Measurements from ENCODE around the gene MRPS16. TPM values are rescaled to one million over a fixed set of nuclear protein-coding genes. Genes with fewer than 3 reads are reported as not detected.
"Not testable (repeated sequence)": the region's sequence is repeated elsewhere in the genome, so short reads cannot be mapped to it uniquely, and the experiment has no call there.

MRPS16 gene
- total RNA-seq, 1 donor from 2014 or later: 57.4 TPM

DNA sequence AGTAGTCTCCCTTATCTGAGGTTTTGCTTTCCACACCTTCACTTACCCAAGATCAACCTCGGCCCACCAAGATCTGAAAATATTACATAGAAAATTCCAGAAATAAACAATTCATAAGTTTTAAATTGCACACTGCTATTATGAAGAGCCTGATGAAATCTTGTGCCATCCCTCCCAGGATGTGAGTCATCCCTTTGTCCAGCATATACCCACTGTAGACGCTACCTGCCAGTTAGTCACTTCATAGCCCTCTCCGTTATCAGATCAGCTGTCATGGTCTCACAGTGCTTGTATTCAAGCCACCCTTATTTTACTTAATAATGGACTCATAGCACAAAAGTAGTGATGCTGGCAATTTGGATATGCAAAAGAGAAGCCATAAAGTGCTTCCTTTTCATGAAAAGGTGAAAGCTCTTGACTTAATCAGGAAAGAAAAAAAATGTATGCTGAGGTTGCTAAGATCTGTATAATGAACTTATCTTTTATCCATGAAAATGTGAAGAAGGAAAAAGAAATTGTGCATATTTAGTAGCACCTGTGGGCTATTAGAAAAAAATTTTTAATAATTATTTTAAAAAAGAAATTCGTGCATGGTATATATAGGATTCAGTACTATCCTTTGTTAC lies 9.8 kb upstream of the MRPS16 start:
- Histone ChIP-seq H3K9me3 (ENCODE audit: control insufficient read depth in 3 of 3, low read length in 3 of 3) (no peaks in the 10 kb centered on the region), H3K9ac (ENCODE audit: low read depth in 1 of 3, low read length in 3 of 3) (no peak overlapping the region), H3K4me1 (ENCODE audit: control insufficient read depth in 3 of 3, insufficient read depth in 3 of 3, low read length in 3 of 3) (no peaks in the 10 kb centered on the region), H3K27me3 (ENCODE audit: control insufficient read depth in 3 of 3, insufficient read depth in 3 of 3, low read length in 3 of 3) (no peaks in the 10 kb centered on the region), H3K36me3 (ENCODE audit: control insufficient read depth in 3 of 3, insufficient read depth in 3 of 3, low read length in 3 of 3) (no peaks in the 10 kb centered on the region), H3K27ac (ENCODE audit: low read depth, low read length) (no peak overlapping the region), H3K4me3 (ENCODE audit: low read length in 3 of 3) (no peak overlapping the region)

DNA sequence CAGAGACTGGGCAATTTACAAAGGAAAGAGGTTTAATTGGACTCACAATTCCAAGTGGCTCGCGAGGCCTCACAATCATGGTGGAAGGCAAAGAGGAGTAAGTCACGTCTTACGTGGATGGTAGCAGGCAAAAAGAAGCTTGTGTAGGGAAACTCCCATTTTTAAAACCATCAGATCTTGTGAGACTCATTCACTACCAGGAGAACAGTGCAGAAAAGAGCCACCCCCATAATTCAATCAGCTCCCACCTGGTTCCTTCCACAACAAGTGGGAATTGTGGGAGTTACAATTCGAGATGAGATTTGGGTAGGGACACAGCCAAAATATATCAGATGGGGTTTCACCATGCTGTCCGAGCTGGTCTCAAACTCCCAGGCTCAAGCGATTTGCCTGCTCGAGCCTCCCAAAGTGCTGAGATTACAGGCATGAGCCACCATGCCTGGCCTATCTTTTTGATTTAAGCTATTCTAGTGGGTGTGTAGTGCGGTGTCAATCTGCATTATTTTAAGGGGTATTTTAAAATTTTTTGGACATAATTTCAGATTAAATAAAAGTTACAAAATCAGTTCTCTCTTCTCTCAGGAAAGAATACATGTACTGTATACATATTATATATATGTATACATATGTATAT lies 9.0 kb upstream of the MRPS16 start:
- H3K9ac ChIP-seq (ENCODE audit: low read depth in 1 of 3, low read length in 3 of 3): no peak overlapping the region
- H3K27me3 ChIP-seq (ENCODE audit: control insufficient read depth in 3 of 3, insufficient read depth in 3 of 3, low read length in 3 of 3): no peaks in the 10 kb centered on the region
- no peak overlapping the region for H3K4me3 ChIP-seq (ENCODE audit: low read length in 3 of 3)
- H3K36me3 ChIP-seq (ENCODE audit: control insufficient read depth in 3 of 3, insufficient read depth in 3 of 3, low read length in 3 of 3): no peaks in the 10 kb centered on the region
- no peaks in the 10 kb centered on the region for H3K4me1 ChIP-seq (ENCODE audit: control insufficient read depth in 3 of 3, insufficient read depth in 3 of 3, low read length in 3 of 3)
- no peaks in the 10 kb centered on the region for H3K9me3 ChIP-seq (ENCODE audit: control insufficient read depth in 3 of 3, low read length in 3 of 3)
- no peak overlapping the region for H3K27ac ChIP-seq (ENCODE audit: low read depth, low read length)

DNA sequence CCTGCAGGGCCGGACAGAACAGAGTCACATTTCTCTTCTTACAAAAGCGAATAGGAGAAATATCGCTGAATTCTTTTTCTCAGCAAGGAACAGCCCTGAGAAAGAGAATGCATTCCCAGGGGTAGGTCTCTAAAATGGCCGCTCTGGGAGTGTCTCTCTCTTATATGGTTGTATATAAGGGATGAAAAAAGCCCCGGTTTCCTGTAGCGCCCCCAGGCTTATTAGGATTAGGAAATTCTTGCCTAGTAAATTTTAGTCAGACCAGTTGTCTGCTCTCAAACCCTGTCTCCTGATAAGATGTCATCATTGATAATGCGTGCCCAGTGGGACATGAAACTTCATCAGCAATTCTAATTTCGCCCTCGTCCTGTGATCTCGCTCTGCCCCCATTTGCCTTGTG lies 6.2 kb upstream of the MRPS16 start:
- H3K9ac ChIP-seq (ENCODE audit: low read depth in 1 of 3, low read length in 3 of 3); H3K4me3 ChIP-seq (ENCODE audit: low read length in 3 of 3); H3K27ac ChIP-seq (ENCODE audit: low read depth, low read length); H3K4me1 ChIP-seq (ENCODE audit: control insufficient read depth in 3 of 3, insufficient read depth in 3 of 3, low read length in 3 of 3); H3K27me3 ChIP-seq (ENCODE audit: control insufficient read depth in 3 of 3, insufficient read depth in 3 of 3, low read length in 3 of 3); H3K9me3 ChIP-seq (ENCODE audit: control insufficient read depth in 3 of 3, low read length in 3 of 3); H3K36me3 ChIP-seq (ENCODE audit: control insufficient read depth in 3 of 3, insufficient read depth in 3 of 3, low read length in 3 of 3): not testable (repeated sequence)

GRCh38 chr10:73253225-73253555 lies 746 bp upstream of the MRPS16 start:
- no peaks in the 10 kb centered on the region for H3K27me3 ChIP-seq (ENCODE audit: control insufficient read depth in 3 of 3, insufficient read depth in 3 of 3, low read length in 3 of 3)
- peak overlapping the region; percentile 88 to 99 (median 98) for H3K9ac ChIP-seq (ENCODE audit: low read depth in 1 of 3, low read length in 3 of 3)
- peak overlapping the region; percentile 98 to 100 (median 100) for H3K4me3 ChIP-seq (ENCODE audit: low read length in 3 of 3)
- H3K27ac ChIP-seq (ENCODE audit: low read depth, low read length): peak overlapping the region; percentile 95
- H3K4me1 ChIP-seq (ENCODE audit: control insufficient read depth in 3 of 3, insufficient read depth in 3 of 3, low read length in 3 of 3): peaks cover 17 to 36% (median 27%) of the 10 kb centered on the region in 3 donors
- no peaks in the 10 kb centered on the region for H3K9me3 ChIP-seq (ENCODE audit: control insufficient read depth in 3 of 3, low read length in 3 of 3)
- peaks cover 3 to 20% (median 15%) of the 10 kb centered on the region in 3 donors for H3K36me3 ChIP-seq (ENCODE audit: control insufficient read depth in 3 of 3, insufficient read depth in 3 of 3, low read length in 3 of 3)

GRCh38 chr10:73251683-73252444 lies 580 bp downstream of the MRPS16 start:
- H3K36me3 ChIP-seq (ENCODE audit: control insufficient read depth in 3 of 3, insufficient read depth in 3 of 3, low read length in 3 of 3): peaks cover 3 to 20% (median 15%) of the 10 kb centered on the region in 3 donors
- no peaks in the 10 kb centered on the region for H3K27me3 ChIP-seq (ENCODE audit: control insufficient read depth in 3 of 3, insufficient read depth in 3 of 3, low read length in 3 of 3)
- H3K27ac ChIP-seq (ENCODE audit: low read depth, low read length): peak overlapping the region; percentile 95
- peaks cover 24 to 46% (median 33%) of the 10 kb centered on the region in 3 donors for H3K4me1 ChIP-seq (ENCODE audit: control insufficient read depth in 3 of 3, insufficient read depth in 3 of 3, low read length in 3 of 3)
- peak overlapping the region; percentile 98 to 100 (median 100) for H3K4me3 ChIP-seq (ENCODE audit: low read length in 3 of 3)
- no peaks in the 10 kb centered on the region for H3K9me3 ChIP-seq (ENCODE audit: control insufficient read depth in 3 of 3, low read length in 3 of 3)
- H3K9ac ChIP-seq (ENCODE audit: low read depth in 1 of 3, low read length in 3 of 3): peak overlapping the region; percentile 88 to 99 (median 98)

DNA sequence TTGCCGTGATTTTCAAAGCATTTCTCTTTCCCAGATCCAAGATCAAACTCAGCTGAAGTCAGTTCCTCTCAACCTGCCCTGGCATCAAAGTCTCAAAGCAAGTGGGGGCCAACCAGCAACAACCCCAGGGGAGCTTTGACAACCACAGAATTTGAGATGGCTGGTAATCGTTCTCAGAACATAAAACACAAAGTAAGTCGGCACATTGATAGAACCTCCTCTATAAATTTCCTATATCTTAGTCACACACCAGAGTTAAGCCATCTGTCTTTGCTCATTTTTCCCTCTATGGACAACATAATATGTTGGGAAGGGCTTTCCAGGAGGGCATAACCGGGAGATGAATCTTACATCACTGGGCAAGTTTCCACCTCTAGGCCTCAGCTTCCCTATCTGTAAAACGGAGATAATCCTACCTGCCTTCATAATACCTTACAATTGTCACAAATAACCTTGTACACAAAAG lies 4.2 kb downstream of the MRPS16 start:
- Histone ChIP-seq H3K4me3 (ENCODE audit: low read length in 3 of 3) (no peak overlapping the region), H3K27me3 (ENCODE audit: control insufficient read depth in 3 of 3, insufficient read depth in 3 of 3, low read length in 3 of 3) (no peaks in the 10 kb centered on the region), H3K9me3 (ENCODE audit: control insufficient read depth in 3 of 3, low read length in 3 of 3) (no peaks in the 10 kb centered on the region), H3K27ac (ENCODE audit: low read depth, low read length) (no peak overlapping the region), H3K4me1 (ENCODE audit: control insufficient read depth in 3 of 3, insufficient read depth in 3 of 3, low read length in 3 of 3) (peaks cover 25 to 54% (median 38%) of the 10 kb centered on the region in 3 donors), H3K36me3 (ENCODE audit: control insufficient read depth in 3 of 3, insufficient read depth in 3 of 3, low read length in 3 of 3) (peaks cover 7 to 32% (median 26%) of the 10 kb centered on the region in 3 donors), H3K9ac (ENCODE audit: low read depth in 1 of 3, low read length in 3 of 3) (no peak overlapping the region)

DNA sequence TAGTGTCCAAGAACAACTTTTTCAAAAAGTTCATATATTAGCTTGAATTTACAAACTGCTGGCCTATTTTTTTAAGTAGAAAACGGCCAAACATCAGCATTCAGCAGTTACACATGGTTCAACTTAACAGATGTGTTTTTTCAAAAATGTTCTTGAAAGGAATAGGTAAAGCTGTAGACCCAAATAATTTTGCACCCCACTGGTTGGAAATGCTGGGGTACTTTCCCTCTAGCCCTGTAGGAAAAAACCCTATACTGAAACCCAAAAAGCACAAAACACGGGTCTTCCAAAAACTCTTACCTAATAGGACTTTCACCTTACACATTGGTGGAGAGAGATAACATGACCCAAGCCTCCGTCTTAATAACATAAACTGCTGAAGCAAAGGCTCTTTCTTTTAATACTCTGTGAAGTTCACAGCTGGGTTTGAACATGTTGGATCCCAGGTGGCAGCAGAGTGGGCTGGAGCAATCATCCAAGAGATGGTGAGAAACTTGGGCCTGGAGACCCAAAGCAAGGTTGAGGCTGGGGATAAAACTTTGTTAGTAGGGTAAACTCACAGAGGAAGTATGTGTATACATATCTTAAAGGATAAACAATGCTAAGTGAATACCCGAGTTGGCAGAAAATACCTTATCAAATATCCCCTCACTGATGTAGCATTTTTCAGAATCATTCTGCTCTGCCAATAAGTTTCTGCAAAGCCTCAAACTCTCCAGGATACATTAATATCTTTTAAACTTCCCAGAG lies 4.8 kb downstream of the MRPS16 start:
- Histone ChIP-seq H3K4me1 (ENCODE audit: control insufficient read depth in 3 of 3, insufficient read depth in 3 of 3, low read length in 3 of 3) (peaks cover 22 to 49% (median 32%) of the 10 kb centered on the region in 3 donors), H3K4me3 (ENCODE audit: low read length in 3 of 3) (peak overlapping the region; percentile 86 to 94 (median 86)), H3K9me3 (ENCODE audit: control insufficient read depth in 3 of 3, low read length in 3 of 3) (no peaks in the 10 kb centered on the region), H3K27ac (ENCODE audit: low read depth, low read length) (peak overlapping the region; percentile 85), H3K9ac (ENCODE audit: low read depth in 1 of 3, low read length in 3 of 3) (peak overlapping the region; percentile 71 to 86 (median 86)), H3K36me3 (ENCODE audit: control insufficient read depth in 3 of 3, insufficient read depth in 3 of 3, low read length in 3 of 3) (peaks cover 7 to 37% (median 32%) of the 10 kb centered on the region in 3 donors), H3K27me3 (ENCODE audit: control insufficient read depth in 3 of 3, insufficient read depth in 3 of 3, low read length in 3 of 3) (no peaks in the 10 kb centered on the region)

DNA sequence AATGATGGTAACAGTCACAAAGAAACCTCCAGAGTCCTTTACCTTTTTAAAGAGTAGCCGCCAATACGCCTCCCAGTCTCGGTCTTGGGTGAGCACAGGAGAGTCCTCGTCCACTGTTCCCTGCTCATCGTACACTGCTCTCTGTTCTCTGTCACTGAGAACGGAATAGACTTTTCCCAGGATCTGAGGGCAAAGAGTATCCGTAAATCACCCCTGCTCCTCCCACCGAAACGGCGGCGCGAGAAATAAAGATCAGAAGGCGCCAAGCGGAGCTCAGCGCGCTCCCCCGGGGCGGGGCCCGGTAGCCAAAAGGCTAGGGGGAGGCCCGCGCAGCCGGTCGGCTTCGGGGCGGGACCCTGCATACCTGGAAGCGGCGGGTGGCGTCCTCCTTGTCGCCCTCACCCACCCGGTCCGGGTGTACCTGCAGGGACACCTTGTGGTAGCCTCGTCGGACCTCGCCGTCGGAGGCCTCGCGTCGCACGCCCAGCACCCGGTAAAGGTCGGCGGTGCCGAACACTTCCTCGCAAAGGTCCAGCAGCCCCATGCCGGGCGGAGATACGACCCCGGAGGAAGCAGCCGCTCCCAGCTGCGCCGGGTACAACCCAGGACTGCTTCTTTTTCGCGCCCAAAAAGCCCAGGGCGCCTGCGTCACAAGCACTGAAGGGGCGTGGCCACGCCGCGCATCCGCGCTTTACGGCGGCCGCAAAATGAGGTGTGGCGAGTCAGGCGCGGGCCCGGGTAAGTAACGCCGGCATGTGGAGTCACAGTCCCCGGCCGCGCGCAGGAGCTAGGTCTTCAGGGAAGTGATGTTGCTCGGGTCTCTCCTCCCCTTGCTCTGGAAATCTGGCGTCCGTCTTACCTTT lies 5.6 kb downstream of the MRPS16 start, which contains the start of gene DNAJC9:
Gene DNAJC9 (minus strand): TSS at position 610 of the 863 bp plus-strand sequence. CDS start 66 bp downstream, at position 544.
- Histone ChIP-seq H3K9me3 (ENCODE audit: control insufficient read depth in 3 of 3, low read length in 3 of 3) (no peaks in the 10 kb centered on the region), H3K4me1 (ENCODE audit: control insufficient read depth in 3 of 3, insufficient read depth in 3 of 3, low read length in 3 of 3) (peaks cover 20 to 42% (median 30%) of the 10 kb centered on the region in 3 donors), H3K4me3 (ENCODE audit: low read length in 3 of 3) (peak within 1 kb of the TSS; percentile 86 to 94 (median 86)), H3K27me3 (ENCODE audit: control insufficient read depth in 3 of 3, insufficient read depth in 3 of 3, low read length in 3 of 3) (no peaks in the 10 kb centered on the region), H3K9ac (ENCODE audit: low read depth in 1 of 3, low read length in 3 of 3) (peak within 1 kb of the TSS; percentile 73 to 86 (median 86)), H3K27ac (ENCODE audit: low read depth, low read length) (peak within 1 kb of the TSS; percentile 85), H3K36me3 (ENCODE audit: control insufficient read depth in 3 of 3, insufficient read depth in 3 of 3, low read length in 3 of 3) (peaks cover 6 to 42% (median 38%) of the 10 kb centered on the region in 3 donors)

GRCh38 chr10:73246322-73246645 lies 6.2 kb downstream of the MRPS16 start:
- Histone ChIP-seq H3K4me3 (ENCODE audit: low read length in 3 of 3) (peak overlapping the region; percentile 86 to 94 (median 86)), H3K9me3 (ENCODE audit: control insufficient read depth in 3 of 3, low read length in 3 of 3) (no peaks in the 10 kb centered on the region), H3K27ac (ENCODE audit: low read depth, low read length) (peak overlapping the region; percentile 85), H3K9ac (ENCODE audit: low read depth in 1 of 3, low read length in 3 of 3) (peak overlapping the region; percentile 73 to 86 (median 86)), H3K27me3 (ENCODE audit: control insufficient read depth in 3 of 3, insufficient read depth in 3 of 3, low read length in 3 of 3) (no peaks in the 10 kb centered on the region), H3K36me3 (ENCODE audit: control insufficient read depth in 3 of 3, insufficient read depth in 3 of 3, low read length in 3 of 3) (peaks cover 9 to 42% (median 39%) of the 10 kb centered on the region in 3 donors), H3K4me1 (ENCODE audit: control insufficient read depth in 3 of 3, insufficient read depth in 3 of 3, low read length in 3 of 3) (peaks cover 15 to 36% (median 24%) of the 10 kb centered on the region in 3 donors)
